Hippocampal formation (tissue), 2 donors: Measurements from ENCODE around the gene SMYD2.

ENCODE experiments used
- DNase-seq, 2 donors: peaks; one replicate each; lab custom pipeline; 2025; lab: John Stamatoyannopoulos, UW

The SMYD2 gene

GRCh38 chr1:214329470-214330220 is 48.7 kb downstream of the SMYD2 start:
- DNase-seq: no peak

DNA sequence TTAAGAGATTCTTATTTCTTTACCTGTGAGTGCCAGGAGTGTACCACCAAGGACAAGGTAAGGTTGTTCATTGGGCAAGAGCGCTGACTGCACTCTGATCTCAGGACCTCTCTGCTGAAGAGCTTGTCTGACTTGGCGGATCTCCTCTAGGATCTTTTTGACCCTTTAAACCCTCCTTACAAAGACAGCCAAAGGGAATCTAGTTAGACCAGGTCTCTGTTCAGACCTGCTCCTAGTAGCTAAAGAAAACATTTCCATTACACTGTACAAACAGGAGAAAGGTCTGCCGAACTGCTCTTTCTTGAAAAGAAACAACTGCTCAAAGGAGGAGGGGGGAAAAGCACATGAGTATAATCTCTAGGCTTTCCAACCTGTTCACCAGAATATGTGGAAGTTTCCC is 49.3 kb downstream of the SMYD2 start:
- no peak for DNase-seq

GRCh38 chr1:214330715-214331114 is 49.8 kb downstream of the SMYD2 start:
- DNase-seq: no peak

- DNase-seq: no peak
Observed at GRCh38 chr1:214331180-214331579, 50.2 kb downstream of the SMYD2 start.

DNA sequence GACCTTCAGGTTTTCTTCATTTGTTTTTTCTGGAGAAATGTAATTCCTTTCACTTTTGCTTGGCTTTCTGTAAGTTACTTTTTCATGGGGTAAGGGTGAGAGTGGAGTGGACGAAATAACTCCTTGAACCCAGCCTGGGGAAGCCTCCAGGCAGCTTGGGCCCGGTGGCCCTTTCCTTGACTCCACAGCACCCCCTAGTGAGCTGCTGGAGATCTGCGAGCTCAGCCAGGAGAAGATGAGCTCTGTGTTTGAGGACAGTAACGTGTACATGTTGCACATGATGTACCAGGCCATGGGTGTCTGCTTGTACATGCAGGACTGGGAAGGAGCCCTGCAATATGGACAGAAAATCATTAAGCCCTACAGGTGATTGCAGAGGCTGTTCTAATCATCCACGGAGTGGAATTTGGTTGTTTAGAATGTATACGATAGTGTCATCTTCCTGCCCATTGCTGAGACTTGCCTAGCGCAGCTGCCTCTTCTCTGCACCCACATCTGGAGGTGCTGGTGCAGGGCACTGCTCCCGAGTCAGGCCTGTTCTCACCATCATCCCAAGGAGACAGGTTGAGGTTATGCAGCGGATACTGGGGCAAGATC is 51.0 kb downstream of the SMYD2 start:
- peak; percentile 4 to 5 for DNase-seq

DNA sequence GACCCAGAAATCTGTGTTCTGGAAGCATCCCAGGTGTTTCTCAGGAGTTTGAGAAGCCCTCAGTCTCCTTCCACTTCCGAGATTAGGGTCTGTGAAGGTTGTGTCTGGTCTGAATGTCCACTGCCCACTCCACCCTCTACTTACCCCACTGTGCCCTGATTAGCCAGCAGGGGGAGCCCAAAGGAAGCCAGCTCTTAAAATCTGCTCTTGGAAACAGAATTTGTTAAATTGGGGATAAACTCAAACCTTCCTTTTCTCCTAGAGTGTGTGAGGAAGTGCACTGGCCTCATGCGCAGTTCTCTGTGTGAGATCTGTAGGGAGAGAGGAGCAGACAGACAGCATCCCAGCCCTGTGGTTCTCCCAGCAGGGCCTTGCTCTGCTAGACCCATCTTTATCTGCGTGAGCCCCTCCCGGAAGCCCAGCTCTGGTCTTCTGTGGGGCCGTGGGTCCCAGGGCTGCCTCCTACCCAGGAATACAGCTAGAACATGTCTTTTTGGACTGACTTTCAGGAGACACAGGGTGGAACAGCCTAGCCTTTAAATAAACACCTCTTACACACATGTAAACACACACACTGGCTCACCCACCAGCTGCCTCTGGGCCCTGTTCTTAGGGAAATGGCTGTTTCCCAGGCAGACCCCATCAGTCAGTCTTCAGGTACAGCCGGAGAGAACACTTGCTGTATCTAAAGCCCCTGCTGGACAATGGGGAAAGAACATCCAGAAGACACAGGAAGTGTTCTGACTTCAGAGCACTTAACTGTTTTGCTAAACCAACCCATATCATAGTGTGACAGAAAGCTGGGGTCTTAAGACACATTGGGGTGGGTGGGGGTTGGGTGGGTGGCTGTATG is 52.2 kb downstream of the SMYD2 start:
- DNase-seq: peak; percentile 24 to 34

DNA sequence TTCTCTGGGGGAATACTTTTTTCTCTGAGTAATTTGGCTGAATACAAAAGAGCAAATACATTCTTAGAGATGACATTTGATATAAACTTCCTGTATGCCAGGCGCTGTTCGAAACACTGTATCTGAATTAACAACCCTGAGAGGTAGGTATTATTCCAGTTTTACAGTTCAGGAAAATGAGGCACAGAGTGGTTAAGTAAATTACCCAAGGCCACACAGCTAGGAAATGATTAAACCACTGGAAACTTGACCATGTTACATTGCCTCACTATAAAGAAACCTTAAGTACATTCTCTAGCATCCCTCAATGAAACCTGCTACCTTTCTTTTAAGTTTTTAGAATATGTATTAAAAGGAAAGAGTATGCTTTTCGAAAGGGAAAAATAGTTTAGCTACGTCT is 54.6 kb downstream of the SMYD2 start:
- DNase-seq: no peak

- DNase-seq: no peak
Observed at GRCh38 chr1:214337015-214337414, 56.1 kb downstream of the SMYD2 start.

GRCh38 chr1:214337511-214337910 is 56.6 kb downstream of the SMYD2 start:
- DNase-seq: no peak

DNA sequence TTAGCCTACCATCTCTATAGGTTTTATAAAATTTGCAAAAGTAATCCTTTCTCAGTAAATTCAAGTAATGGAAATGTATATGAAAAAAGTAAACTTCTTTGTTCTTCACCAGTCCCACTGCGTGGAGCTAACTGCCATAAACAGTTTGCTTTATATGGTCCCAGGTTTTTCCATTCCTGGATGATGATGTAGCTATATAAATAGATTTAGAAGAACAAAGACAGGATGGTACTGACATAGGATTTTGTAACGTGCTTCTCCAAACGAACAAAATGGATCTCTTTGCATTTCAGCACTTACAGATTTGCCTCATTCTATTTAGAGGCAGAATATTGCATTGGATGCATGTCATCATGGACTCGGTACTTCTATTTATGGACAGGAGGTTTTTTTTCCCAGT is 57.3 kb downstream of the SMYD2 start:
- DNase-seq: no peak

- DNase-seq: no peak
Observed at GRCh38 chr1:214341459-214341858, 60.5 kb downstream of the SMYD2 start.

DNA sequence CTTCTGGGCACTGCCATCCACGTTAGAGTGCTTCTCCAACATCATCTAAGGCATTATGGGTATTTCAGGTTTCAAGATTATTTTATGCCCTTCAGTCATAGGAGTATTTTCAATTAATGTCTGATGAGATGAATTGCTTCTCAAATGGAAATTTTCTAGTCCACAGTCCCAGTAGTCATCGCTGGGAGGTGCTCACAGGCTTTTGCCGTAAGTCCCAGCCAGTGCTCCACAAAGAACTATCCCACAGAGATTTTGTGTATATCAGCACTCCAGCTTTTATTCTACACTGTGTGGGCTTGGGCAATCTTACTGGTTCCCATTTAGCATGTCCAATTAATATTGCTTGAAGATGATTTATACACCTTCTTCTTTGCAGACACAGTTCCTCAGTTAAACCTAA is 61.0 kb downstream of the SMYD2 start:
- DNase-seq: no peak

DNA sequence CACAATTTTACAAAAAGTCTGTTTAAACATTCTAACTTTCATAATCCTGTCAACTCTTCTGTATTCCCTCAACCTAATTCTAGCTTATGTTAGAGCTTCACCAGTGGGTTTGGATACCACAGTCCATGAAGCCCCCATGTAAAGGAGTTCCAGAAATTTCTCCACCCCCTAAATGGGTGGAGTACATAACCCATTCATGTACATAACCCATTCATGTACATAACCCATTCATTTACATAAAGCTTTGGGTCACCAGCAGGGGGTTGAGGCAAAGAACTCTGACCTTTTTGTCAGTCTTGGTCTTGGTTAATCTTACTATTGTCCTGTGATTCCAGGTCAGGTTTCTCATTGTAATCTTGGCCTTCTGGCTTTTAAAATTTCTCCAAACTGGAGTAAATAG is 61.6 kb downstream of the SMYD2 start:
- DNase-seq: no peak

GRCh38 chr1:214344897-214345296 is 63.9 kb downstream of the SMYD2 start:
- DNase-seq: no peak

GRCh38 chr1:214349008-214349407 is 68.0 kb downstream of the SMYD2 start:
- DNase-seq: no peak

DNA sequence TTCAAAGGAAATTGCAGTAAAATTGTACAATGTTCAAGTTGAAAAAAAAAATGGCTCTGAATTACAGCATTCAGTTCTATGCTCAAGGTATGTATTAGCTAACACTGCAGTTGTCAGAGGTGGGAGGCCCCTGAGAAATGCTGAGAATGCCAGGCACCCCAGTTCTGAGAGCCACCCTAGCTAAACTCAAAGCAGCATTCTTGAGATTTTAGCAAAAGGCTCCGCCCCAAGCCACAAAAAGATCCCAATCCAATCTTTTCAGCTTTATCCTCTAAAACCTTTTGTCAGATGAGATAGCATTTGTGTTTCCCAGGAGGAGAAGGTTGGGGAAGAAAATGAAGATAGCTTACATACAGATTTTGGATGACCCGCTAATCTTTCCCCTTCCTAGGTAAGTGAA is 68.8 kb downstream of the SMYD2 start:
- DNase-seq: no peak

GRCh38 chr1:214351551-214352277 is 70.8 kb downstream of the SMYD2 start:
- DNase-seq: no peak

DNA sequence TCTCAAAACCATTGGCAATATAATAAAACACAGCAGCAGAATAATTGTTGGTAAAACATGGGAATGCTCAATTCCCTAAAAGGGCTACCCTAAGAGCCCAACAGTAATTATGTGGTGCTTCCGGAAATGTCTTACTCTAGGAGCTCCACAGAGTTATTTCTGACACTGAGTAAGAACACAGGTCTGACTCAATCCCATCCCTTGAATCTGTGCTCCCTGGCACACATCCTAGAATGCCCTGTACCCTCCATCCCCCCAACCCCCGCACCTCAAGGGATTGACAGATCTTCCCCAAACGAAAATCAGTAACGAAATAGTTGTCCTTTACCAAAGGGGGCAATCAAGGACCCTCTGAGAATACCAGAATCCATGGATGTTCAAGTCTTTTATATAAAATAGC is 71.9 kb downstream of the SMYD2 start:
- DNase-seq: no peak

DNA sequence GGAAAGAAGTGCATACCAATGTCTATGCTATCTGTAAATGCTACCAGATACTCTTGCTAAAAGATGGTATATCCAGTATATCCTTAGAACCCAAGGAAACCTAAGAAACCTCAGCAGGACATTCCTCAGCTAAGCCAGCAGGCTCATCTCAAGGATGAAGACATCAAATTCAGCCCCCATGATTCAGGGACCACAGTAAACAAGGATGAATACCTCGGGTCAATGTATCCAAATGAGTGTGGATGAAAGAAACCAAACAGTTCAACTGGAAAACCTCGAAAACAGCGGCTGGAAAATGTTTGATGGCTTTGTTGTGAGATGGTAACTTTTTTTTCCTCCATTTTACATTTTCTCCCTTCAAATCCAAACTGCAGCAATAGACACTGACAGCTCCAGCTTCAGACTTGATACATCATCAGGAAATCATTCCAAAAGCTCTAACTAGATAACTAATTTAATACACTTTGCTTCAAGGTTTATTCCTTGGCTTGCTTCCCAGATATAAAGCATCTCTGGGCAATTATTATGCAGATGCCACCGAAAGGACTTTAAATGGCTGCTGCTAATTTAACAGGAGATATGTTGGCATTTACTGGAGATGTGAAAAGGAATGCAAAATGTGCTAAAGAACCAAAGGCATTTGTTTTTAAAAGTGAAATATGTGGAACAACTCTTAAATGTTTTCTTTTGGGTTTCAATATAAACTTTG is 73.6 kb downstream of the SMYD2 start:
- no peak for DNase-seq

DNA sequence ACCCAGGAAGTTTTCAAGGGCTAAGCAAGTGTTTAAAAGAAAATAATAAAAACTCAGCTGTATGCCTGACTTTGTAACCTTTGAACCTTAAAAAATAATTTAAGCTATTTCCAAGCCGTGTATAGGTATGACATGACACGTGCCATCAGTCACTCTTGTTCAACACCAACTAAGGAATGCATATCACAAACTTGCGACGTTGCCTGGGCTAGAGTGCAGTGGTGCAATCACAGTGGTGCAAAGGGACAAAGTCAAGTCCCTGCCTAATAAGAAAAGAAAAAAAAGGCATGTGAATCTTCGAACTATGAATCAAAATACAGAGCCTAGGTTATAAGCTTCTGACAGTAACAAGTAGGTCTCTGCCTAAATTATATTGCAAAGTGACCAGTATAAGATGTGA is 79.2 kb downstream of the SMYD2 start:
- DNase-seq: no peak

DNA sequence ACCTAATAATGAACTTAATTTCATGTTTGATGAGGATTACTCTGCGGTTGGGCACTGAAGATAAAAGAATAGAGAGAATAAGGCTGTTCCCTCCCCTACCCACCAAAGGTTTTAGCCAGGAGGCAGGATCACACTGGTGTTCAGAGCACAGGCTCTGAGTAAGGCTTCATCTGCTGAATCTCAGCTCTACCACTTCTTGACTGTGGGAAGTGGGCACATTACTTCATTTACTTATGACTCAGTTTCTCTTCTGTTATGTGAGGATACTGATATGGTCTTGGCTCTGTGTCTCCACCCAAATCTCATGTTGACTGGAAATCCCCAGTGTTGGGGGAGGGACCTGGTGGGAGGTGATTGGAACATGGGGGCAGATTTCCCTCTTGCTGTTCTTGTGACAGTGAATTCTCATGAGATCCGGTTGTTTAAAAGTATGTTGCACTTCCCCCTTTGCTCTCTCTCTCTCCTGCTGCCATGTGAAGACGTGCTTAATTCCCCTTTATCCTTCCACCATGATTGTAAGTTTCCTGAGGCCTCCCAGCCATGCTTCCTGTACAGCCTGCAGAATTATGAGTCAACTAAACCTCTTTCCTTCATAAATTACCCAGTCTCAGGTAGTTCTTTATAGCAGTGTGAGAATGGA is 79.7 kb downstream of the SMYD2 start:
- DNase-seq: no peak
